ENCODE data around the gene ZNF195.
A peak's percentile ranks its signal among the peaks of the same experiment; 100 is the strongest.
"Not testable (repeated sequence)": the region's sequence is repeated elsewhere in the genome, so short reads cannot be mapped to it uniquely, and the experiment has no call there.

The ZNF195 gene

GRCh38 chr11:3378426-3379423 is at the start of gene ZNF195:
Gene ZNF195 (minus strand): TSS chr11:3379146. CDS start chr11:3379040, 106 bp downstream.
- peak; percentile 81 to 96 for DNase-seq

GRCh38 chr11:3428076-3428475 is 49.1 kb upstream of the ZNF195 start:
- DNase-seq, result not testable (repeated sequence)

GRCh38 chr11:3426541-3426940 is 47.6 kb upstream of the ZNF195 start:
- not testable (repeated sequence) for DNase-seq

- DNase-seq, result not testable (repeated sequence)
Measured at GRCh38 chr11:3423928-3424327, 45.0 kb upstream of the ZNF195 start.

- DNase-seq, result not testable (repeated sequence)
Measured at GRCh38 chr11:3423138-3423731, 44.3 kb upstream of the ZNF195 start.

GRCh38 chr11:3422380-3423137 is 43.6 kb upstream of the ZNF195 start:
- peak; percentile 83 to 86 for DNase-seq

- DNase-seq, result not testable (repeated sequence)
Measured at GRCh38 chr11:3421608-3422379, 42.8 kb upstream of the ZNF195 start.

- DNase-seq, result not testable (repeated sequence)
Measured at GRCh38 chr11:3420281-3421042, 41.5 kb upstream of the ZNF195 start.

- not testable (repeated sequence) for DNase-seq
Measured at GRCh38 chr11:3419496-3419895, 40.5 kb upstream of the ZNF195 start.

GRCh38 chr11:3417047-3417446 is 38.1 kb upstream of the ZNF195 start:
- DNase-seq, result not testable (repeated sequence)

- not testable (repeated sequence) for DNase-seq
Measured at GRCh38 chr11:3415301-3415700, 36.4 kb upstream of the ZNF195 start.

GRCh38 chr11:3413666-3414065 is 34.7 kb upstream of the ZNF195 start:
- DNase-seq, result not testable (repeated sequence)

- no peak for DNase-seq
Measured at GRCh38 chr11:3412837-3413236, 33.9 kb upstream of the ZNF195 start.

- peak; percentile 12 to 57 for DNase-seq
Measured at GRCh38 chr11:3408722-3409121, 29.8 kb upstream of the ZNF195 start.

GRCh38 chr11:3408058-3408605 is 29.2 kb upstream of the ZNF195 start:
- not testable (repeated sequence) for DNase-seq

GRCh38 chr11:3406937-3407336 is 28.0 kb upstream of the ZNF195 start:
- not testable (repeated sequence) for DNase-seq

- not testable (repeated sequence) for DNase-seq
Measured at GRCh38 chr11:3406223-3406875, 27.4 kb upstream of the ZNF195 start.

- DNase-seq, result not testable (repeated sequence)
Measured at GRCh38 chr11:3404076-3404925, 25.4 kb upstream of the ZNF195 start.

GRCh38 chr11:3402861-3403250 is 23.9 kb upstream of the ZNF195 start:
- not testable (repeated sequence) for DNase-seq

Data from bone marrow (tissue), 2 donors.